Measurements from ENCODE around the gene MYRF. TPM values are rescaled to one million over a fixed set of nuclear protein-coding genes. Genes with fewer than 3 reads are reported as not detected.

The MYRF gene
- total and polyA plus RNA-seq, 2 of the 13 experiments (the other 11 are each of a cell fraction or from before 2014, with no cell fraction given): 10.2 to 25.9 TPM

GRCh38 chr11:61815790-61816735 is 63.6 kb downstream of the MYRF start (continued):
- no peak for TF ChIP-seq ATF7-NPFF (CRISPR knock-in tag; IDR thresholded peaks at IDR 0.05; ENCODE audit: low read depth)
- no peak for TF ChIP-seq ZBTB33 (CRISPR knock-in tag; IDR thresholded peaks at IDR 0.05)
- TF ChIP-seq TFDP1 (CRISPR knock-in tag; IDR thresholded peaks at IDR 0.05; ENCODE audit: borderline replicate concordance): no peak
- TF ChIP-seq ZNF558 (CRISPR knock-in tag; IDR thresholded peaks at IDR 0.05; ENCODE audit: borderline replicate concordance): 0 out of 2 replicates have a peak, but pooled peaks have one; percentile 68
- no peak for TF ChIP-seq ARID5B (CRISPR knock-in tag; IDR thresholded peaks at IDR 0.05)
- 0 out of 2 replicates have a peak, but pooled peaks have one; percentile 9 for TF ChIP-seq ATF3 (CRISPR knock-in tag; IDR thresholded peaks at IDR 0.05)
- no peak for TF ChIP-seq STAT6 (CRISPR knock-in tag; IDR thresholded peaks at IDR 0.05; ENCODE audit: borderline replicate concordance)
- no peak for TF ChIP-seq BRF2 (CRISPR knock-in tag; IDR thresholded peaks at IDR 0.05)
- TF ChIP-seq HMGA1 (CRISPR knock-in tag; conservative IDR thresholded peaks at IDR 0.05): no peak
- no peak for TF ChIP-seq GTF2F1 (IDR thresholded peaks at IDR 0.05; ENCODE audit: low read length)
- TF ChIP-seq ZNF451 (CRISPR knock-in tag; IDR thresholded peaks at IDR 0.05): no peak
- no peak for TF ChIP-seq ZBTB14 (CRISPR knock-in tag; IDR thresholded peaks at IDR 0.05)
- no peak; the same call in 1 of the 2 replicates for TF ChIP-seq ZNF782 (CRISPR knock-in tag; IDR thresholded peaks at IDR 0.05; ENCODE audit: borderline replicate concordance)
- no peak; the same call in 1 of the 2 replicates for TF ChIP-seq ZNF441 (CRISPR knock-in tag; IDR thresholded peaks at IDR 0.05; ENCODE audit: borderline replicate concordance)

All from HepG2 (cell line).